Measurements from ENCODE around the gene RAB24. TPM values are rescaled to one million over a fixed set of nuclear protein-coding genes. Genes with fewer than 3 reads are reported as not detected.

The RAB24 gene
- total and polyA plus RNA-seq, 4 donors, result 8.5 to 19.0 (median 12.0) TPM

GRCh38 chr5:177271113-177271512 lies 32.4 kb downstream of the RAB24 start:
- Histone ChIP-seq H3K9ac (ENCODE audit: low read depth in 1 of 2, low read length in 2 of 2) (no peak overlapping the region), H3K36me3 (ENCODE audit: control insufficient read depth in 4 of 4, insufficient read depth in 3 of 4, low read depth in 1 of 4, low read length in 3 of 4) (peaks cover 4 to 53% (median 47%) of the 10 kb centered on the region in 4 donors), H3K4me3 (ENCODE audit: low read depth in 1 of 3, low read length in 3 of 3) (no peak overlapping the region), H3K27ac (ENCODE audit: low read depth in 1 of 2, low read length in 2 of 2) (no peak overlapping the region), H3K9me3 (ENCODE audit: control insufficient read depth in 4 of 4, low read length in 3 of 4) (no peaks in the 10 kb centered on the region), H3K4me1 (ENCODE audit: control insufficient read depth in 4 of 4, insufficient read depth in 4 of 4, low read length in 3 of 4) (peaks cover 0 to 4% (median 0%) of the 10 kb centered on the region in 4 donors), H3K27me3 (ENCODE audit: control insufficient read depth in 4 of 4, insufficient read depth in 4 of 4, low read length in 3 of 4) (no peaks in the 10 kb centered on the region)
- TF ChIP-seq CTCF (IDR thresholded peaks at IDR 0.05; ENCODE audit: low read depth, low read length, missing input control), result no peak
- no peak for TF ChIP-seq SP1 (IDR thresholded peaks at IDR 0.05)
- no peak for TF ChIP-seq ATF3 (IDR thresholded peaks at IDR 0.05)
- TF ChIP-seq JUND (IDR thresholded peaks at IDR 0.05), result no peak
- TF ChIP-seq FOXA2 (IDR thresholded peaks at IDR 0.05), result no peak
- TF ChIP-seq REST (IDR thresholded peaks at IDR 0.05), result no peak
- TF ChIP-seq ZBTB33 (IDR thresholded peaks at IDR 0.05), result no peak
- TF ChIP-seq GABPA (IDR thresholded peaks at IDR 0.05 in 1 of 2, conservative IDR thresholded peaks at IDR 0.05 in 1 of 2), result no peak
- no peak for TF ChIP-seq MAX (IDR thresholded peaks at IDR 0.05)
- TF ChIP-seq HNF4A (conservative IDR thresholded peaks at IDR 0.05), result no peak
- no peak for TF ChIP-seq NR2F2 (IDR thresholded peaks at IDR 0.05)
- no peak for TF ChIP-seq RAD21 (IDR thresholded peaks at IDR 0.05)
- no peak for TF ChIP-seq RXRA (IDR thresholded peaks at IDR 0.05)
- TF ChIP-seq FOXA1 (IDR thresholded peaks at IDR 0.05), result no peak
- no peak for TF ChIP-seq YY1 (IDR thresholded peaks at IDR 0.05)
- no peak for TF ChIP-seq EGR1 (IDR thresholded peaks at IDR 0.05; ENCODE audit: low read depth in 2 of 2)
- no peak for TF ChIP-seq TAF1 (conservative IDR thresholded peaks at IDR 0.05)
- no peak for TF ChIP-seq HNF4G (IDR thresholded peaks at IDR 0.05)
- WGBS, result 97% methylated on average over 4 of the region's 4 CpGs
- DNase-seq (ENCODE audit: low spot score), result no peak
